GM12878 (cell line): ENCODE data around the gene HMMR. TPM values are rescaled to one million over a fixed set of nuclear protein-coding genes. Genes with fewer than 3 reads are reported as not detected.

Experiments used
- CHD2 ChIP-seq: IDR thresholded peaks from 2 replicates; pipeline ENCODE4 v1.6.1; 2011; ENCODE audit warnings: low read depth, low read length, improper control_type of control experiment, borderline replicate concordance
- FOXM1 ChIP-seq: IDR thresholded peaks from 2 replicates; pipeline ENCODE4 v1.6.1; 2012; ENCODE audit warnings: low read depth, mild to moderate bottlenecking, inconsistent platforms, low read length, moderate library complexity
- IRF4 ChIP-seq: IDR thresholded peaks from 2 replicates; pipeline ENCODE4 v1.6.1; 2011; ENCODE audit warnings: low read depth, low read length
- MYB ChIP-seq: fragments of 150-350 bp; IDR thresholded peaks from 2 replicates; pipeline ENCODE4 v1.6.1; 2014; ENCODE audit warnings: mild to moderate bottlenecking, low read depth, low read length, borderline replicate concordance
- NKRF ChIP-seq: fragments of 450-650 bp; conservative IDR thresholded peaks from 2 replicates; pipeline ENCODE4 v1.6.1; 2017; ENCODE audit warnings: mild to moderate bottlenecking, moderate library complexity
- RUNX3 ChIP-seq: IDR thresholded peaks from 2 replicates; pipeline ENCODE4 v1.6.1; 2012; ENCODE audit warnings: low read length, inconsistent platforms
- ZBTB4 ChIP-seq: fragments of 450-650 bp; formaldehyde crosslinking; IDR thresholded peaks from 2 replicates; pipeline ENCODE4 v1.4.0; 2022; ENCODE audit warnings: mild to moderate bottlenecking, moderate library complexity
- ZNF592 ChIP-seq: fragments of 450-650 bp; IDR thresholded peaks from 2 replicates; pipeline ENCODE4 v1.6.1; 2017; ENCODE audit warnings: mild to moderate bottlenecking, moderate library complexity
- polyA plus RNA-seq, 11 experiments: library from polyadenylated mRNA; depleted of rRNA in 4 of 11; unstranded in 6 of 11; stranded (reverse) in 5 of 11; fragments of >200 nt; fragmentation: Nextera tagmentation in 4 of 11; fragmentation: Illumina TruSeq in 1 of 11; extraction: Ambion mirVana in 4 of 11; extraction: Trizol in 1 of 11; gene quantifications; 1 replicate in 1 of 11; 2 replicates in 10 of 11; pipeline versions ENCODE4 v1.2.1 to v1.2.3, GENCODE V29; 2011 to 2016; ENCODE audit warnings: inconsistent platforms in 2 of 11, missing spikeins in 2 of 11, low read depth in 1 of 11
- total RNA-seq, 4 experiments: library from RNA; depleted of rRNA in 3 of 4; stranded (reverse); fragments of >200 nt in 3 of 4; fragmentation: Illumina TruSeq in 1 of 4; extraction: Trizol in 1 of 4; gene quantifications; 2 replicates each; pipeline versions ENCODE4 v1.2.1 to v1.2.3, GENCODE V29; 2013 to 2021

HMMR gene
- total and polyA plus RNA-seq, 10 of the 15 experiments (the other 5 are each of a cell fraction or from before 2014, with no cell fraction given): 44.1 to 122 (median 64.2) TPM

GRCh38 chr5:163432544-163432943 lies 27.9 kb upstream of the HMMR start (continued):
- TF ChIP-seq CHD2 (no peak), MYB (no peak), FOXM1 (no peak), ZBTB4 (CRISPR knock-in tag) (no peak), NKRF (no peak), ZNF592 (no peak), IRF4 (no peak), RUNX3 (no peak)
